Measurements from ENCODE around the gene PTPRCAP.
"Not testable (repeated sequence)": the region's sequence is repeated elsewhere in the genome, so short reads cannot be mapped to it uniquely, and the experiment has no call there.

The PTPRCAP gene, protein sequence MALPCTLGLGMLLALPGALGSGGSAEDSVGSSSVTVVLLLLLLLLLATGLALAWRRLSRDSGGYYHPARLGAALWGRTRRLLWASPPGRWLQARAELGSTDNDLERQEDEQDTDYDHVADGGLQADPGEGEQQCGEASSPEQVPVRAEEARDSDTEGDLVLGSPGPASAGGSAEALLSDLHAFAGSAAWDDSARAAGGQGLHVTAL

DNA sequence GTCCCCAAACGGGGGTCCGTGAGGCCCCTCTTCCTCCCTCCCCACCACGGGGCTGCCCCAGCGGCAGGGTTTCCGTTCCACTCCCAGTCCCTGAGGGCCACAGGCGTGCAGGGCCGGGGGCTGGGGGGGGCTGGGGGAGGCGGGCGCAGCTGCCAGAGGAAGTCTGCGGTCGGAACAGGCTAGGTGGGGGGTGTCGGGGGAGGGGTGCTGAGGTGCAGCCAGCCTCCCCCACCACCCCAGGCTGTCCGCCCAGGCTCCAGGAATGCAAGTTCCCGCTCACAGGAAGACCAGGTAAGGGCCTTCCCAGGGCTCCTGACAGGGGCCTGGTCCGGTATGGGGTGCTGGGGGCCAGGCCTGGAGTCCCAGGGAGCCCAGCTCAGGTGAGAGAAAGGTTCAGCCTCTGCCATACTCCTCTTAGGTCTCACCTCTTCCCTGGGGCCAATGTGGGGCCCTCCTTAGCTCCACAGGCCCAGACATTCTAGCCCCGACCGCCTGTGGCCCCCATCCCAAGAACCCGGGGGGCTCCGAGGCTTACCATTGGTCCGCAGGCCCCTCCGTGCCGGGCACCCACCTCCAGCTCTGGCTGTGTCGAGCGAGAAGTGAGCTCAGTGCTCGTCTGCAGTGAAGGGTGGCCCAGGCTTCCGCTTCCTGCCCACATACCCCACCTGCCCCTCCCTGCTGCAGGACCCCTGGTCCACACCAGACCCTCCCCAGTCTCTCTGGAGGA, at the start of gene PTPRCAP:
TSS of gene PTPRCAP (minus strand) at position 601 of the 727 bp plus-strand sequence. CDS start at position 538, 63 bp downstream.
- DNase-seq = peak; percentile 70

DNA sequence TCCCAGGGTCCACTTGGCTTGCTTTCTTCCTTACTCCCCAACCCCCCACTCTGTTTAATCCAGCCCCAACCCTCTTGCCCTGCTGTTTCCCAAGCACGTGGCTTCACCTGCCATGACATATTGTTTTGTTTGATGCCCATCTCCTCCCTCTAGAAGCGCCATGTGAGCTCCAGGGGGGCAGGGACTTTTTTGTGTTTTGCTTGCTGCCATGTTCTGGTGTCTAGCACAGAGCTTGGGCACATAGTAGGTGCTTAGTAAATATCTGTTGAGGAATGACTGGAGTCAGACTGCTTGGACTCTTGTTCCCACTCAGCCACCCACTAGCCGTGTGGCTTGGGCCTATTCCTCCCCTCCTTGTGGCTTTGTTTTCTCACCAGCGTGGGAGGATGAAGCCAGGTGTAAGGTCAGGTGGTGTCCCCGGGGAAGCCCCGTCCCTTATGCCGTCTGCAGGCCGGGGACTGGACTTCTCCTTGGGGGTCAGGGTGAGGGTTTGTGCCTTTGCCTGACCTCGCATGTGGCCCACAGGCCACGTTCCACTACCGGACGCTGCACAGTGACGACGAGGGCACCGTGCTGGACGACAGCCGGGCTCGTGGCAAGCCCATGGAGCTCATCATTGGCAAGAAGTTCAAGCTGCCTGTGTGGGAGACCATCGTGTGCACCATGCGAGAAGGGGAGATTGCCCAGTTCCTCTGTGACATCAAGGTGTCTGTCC, 49.2 kb upstream of the PTPRCAP start:
- no peak for DNase-seq

DNA sequence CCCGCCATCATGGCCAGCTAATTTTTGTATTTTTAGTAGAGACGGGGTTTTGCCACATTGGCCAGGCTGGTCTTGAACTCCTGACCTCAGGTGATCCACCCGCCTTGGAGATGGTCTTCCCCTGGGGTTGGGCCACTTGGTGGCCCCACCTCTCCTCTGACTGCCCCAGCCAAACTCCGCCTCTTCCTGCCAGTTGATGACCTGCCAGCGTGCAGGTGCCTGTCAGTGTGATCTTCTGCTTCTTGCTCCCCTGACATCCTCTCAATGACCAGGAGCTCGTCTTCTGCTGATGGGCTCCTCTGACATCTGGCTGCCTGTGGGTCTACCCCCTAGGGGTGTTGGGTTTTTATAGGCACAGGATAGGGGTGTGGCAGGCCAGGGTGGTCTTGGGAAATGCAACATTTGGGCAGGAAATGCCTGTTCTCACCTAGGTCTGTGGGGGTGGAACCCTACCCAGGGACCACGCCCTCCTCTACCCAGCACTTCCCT, 48.4 kb upstream of the PTPRCAP start:
- not testable (repeated sequence) for DNase-seq

DNA sequence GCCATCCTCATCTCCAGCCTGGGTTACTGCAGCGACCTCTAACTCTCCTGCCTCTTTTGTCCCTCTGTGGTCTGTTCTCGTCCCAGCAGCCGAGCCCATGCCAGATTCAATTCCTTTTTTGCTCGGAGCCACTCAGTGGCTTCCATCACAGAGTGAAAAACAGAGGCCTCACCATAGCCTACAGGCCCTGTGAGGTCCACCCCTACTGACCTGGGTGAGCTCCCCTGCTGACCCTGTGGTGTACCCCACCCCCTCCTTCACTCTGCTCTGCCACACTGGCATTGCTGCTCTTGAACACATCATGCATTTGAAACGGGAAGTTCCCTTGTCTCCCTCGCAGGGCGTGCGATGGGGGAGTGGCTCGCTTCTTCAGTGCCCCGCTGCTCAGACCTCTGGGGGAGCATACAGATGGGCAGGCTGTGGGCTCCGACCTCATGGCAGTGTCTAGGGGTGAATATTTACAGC, 47.4 kb upstream of the PTPRCAP start:
- DNase-seq = peak; percentile 70

DNA sequence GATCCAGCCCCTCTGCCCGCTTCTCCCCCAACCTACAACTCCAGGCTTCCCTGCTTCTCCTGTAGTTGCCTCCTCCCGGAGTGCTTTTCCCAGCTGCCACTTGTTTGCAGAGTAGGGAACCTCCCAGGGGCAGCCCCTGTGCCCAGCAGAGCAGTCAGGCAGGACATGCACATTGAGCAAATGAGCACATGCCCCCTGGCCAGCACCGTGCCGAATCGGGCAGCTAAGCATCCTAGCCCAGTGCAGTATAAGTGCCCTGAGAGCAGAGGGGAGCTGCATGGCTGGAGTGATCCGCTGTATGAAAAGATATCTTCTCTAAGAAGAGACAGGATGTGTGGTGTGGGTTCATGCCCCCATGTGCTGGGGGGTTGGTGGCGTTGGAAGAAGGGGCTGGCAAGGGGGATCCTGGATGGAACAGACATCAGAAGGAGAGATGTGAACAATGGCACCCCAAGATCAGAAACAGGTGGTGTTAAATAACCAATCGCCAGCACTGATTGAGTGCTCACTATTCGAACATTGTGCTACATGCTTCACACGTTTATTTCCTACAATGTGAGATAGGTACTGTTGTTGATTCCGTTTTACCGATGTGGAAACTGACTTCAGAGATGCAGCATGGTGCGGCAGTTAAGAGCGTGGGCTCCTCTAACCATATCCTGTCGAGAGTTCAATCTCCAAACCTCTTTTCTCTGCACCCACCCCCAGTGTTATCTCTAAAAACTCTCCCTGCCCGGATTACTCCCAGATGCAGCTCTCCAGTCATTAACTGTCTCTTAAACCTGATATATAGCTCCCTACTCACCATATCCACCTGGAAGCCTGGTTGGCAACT, 46.6 kb upstream of the PTPRCAP start:
- no peak for DNase-seq

DNA sequence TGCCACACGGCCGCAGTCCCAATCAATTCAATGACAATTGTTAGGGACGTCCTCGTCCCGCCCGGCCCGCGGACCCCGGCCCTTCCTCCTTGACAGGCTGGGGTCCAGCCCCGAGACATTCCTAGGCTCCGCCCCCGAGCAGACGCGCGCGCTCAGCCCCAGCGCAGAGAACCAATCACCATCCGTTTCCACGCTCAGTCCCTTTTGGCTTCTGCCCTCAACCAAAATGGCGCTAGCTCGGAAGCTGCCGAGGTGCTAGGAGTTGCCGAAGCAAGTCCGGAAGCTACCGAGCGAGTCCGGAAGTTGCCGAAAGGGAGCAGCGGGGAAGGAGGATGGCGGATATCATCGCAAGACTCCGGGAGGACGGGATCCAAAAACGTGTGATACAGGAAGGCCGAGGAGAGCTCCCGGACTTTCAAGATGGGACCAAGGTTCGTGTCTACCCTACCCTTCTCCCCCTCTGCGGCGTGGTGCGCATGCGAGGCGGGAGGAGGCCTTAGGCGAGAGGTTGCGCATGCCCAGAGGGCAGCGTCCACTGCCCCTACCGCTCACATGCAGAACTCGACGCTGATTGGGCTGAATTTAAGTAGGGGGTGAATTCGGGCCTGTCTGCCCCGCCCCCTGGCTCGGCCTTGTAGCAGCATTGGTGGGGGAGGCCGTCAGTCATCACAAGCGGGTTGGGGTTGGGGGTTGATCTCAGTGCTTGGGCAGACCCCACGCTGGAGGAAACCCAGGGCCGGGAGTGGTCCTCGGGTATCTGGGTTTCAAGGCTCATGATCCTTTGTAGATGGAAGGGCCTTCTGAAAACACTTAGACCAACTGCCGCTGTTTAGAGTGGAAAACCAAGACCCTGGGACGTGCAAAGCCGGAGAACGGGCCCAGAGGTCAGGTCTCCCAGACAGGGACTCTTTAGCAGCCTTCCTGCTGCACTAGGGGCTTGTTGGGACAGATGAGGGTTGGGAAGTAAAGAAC, 45.6 kb upstream of the PTPRCAP start, which contains the start of gene AIP:
TSS of gene AIP (plus strand) at position 200 of the 972 bp plus-strand sequence. CDS start at position 333, 133 bp downstream.
- DNase-seq = peak; percentile 98

DNA sequence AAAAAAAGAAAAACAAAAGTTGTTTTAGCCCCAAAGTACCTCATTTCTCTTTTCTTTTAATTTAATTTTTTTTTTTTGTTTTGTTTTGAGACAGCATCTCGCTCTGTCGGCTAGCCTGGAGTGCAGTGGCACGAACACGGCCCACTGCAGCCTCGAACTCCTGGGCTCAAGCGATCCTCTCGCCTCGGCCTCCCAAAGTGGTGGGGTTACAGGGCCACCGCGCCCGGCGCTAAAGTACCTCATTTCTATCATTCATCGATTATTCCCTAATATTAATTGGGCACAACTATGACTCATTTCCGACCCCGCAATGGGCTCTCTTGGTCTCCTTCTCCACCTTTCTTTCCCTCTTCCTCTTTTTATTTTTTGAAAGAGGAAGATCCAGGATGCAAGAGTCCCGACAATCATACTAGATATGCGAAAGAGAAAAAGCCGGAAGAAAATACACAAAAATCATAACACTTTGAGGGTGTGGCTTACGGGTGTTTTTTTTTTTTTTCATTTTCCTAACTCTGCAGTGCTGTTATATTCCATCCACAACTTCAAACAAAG, 44.9 kb upstream of the PTPRCAP start:
- DNase-seq = no peak

DNA sequence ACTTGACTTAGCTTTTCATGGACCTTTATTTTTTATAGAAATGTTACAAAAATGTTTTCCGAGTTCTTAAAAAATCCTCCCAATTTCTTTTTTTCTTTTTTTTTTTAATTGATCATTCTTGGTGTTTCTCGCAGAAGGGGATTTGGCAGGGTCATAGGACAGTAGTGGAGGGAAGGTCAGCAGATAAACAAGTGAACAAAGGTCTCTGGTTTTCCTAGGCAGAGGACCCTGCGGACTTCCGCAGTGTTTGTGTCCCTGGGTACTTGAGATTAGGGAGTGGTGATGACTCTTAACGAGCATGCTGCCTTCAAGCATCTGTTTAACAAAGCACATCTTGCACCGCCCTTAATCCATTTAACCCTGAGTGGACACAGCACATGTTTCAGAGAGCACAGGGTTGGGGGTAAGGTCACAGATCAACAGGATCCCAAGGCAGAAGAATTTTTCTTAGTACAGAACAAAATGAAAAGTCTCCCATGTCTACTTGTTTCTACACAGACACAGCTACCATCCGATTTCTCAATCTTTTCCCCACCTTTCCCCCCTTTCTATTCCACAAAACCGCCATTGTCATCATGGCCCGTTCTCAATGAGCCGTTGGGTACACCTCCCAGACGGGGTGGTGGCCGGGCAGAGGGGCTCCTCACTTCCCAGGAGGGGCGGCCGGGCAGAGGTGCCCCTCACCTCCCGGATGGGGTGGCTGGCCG, 40.0 kb upstream of the PTPRCAP start:
- DNase-seq = not testable (repeated sequence)

DNA sequence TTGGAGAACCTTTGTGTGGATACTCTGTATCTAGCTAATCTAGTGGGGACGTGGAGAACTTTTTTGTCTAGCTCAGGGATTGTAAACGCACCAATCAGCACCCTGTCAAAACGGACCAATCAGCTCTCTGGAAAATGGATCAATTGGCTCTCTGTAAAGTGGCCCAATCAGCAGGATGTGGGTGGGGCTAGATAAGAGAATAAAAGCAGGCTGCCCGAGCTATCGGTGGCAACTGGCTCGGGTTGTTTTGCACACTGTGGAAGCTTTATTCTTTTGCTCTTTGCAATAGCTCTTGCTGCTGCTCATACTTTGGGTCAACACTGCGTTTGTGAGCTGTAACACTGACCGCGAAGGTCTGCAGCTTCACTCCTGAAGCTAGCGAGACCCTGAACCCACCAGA, 39.2 kb upstream of the PTPRCAP start:
- DNase-seq = not testable (repeated sequence)

DNA sequence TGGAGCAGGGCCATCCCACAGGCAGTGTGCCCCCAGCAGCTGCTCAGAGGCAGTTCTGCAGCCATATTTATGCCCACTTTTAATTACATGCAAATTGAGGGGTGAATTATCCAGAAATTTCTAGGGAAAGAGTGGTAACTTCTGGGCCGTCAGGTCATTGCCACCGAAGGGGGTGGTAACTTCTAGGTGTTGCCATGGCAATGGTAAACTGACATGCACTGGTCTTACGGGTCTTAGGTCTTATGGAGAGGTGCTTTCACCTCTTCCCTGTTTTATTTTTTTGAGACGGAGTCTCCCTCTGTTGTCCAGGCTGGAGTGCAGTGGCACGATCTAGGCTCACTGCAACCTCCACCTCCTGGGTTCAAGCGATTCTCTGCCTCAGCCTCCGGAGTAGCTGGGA, 35.4 kb upstream of the PTPRCAP start:
- no peak for DNase-seq

DNA sequence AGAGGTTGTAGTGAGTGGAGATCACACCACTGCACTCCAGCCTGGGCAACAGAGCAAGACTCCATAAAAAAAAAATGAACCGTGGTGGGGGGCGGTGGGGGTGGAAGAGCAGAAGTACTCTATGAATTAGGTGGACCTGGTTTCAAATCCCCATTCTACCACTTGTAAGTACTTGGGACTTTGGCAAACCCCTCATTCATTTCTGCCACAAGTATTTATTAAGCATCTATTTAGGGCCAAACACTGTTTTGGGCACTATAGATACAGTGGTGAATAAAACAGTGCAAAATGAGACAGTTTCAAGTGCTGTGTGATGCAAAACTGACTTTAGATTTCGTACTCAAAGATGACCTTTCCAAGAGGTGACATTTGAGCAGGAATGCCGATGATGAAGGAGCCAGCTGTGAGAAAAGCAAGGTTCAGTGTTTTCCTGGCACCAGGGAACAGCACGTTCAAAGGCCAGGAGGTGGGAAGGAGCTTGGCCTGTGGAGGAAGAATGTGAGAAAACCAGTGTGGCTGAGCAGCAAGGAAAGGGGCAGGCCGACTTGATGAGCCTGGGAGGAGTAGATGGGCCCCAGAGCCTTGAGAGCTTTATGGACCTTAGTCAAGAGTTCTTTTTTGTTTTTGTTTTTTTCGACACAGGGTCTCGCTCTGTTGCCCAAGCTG, 33.0 kb upstream of the PTPRCAP start:
- DNase-seq = no peak

DNA sequence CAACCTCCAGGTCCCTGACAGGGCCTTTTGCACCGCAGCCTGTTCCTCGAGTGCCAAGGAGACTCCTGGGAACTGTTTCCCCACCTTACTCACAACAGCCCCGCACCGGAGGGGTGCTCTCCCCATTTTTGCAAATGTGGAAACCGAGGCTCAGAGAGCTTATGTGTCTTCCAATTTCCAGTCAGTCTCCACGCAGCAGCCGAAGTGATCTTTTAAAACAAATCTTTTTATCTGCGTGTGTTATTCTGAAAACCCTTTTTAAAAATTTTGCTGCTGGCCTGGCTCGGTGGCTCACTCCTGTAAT, 32.0 kb upstream of the PTPRCAP start:
- no peak for DNase-seq

DNA sequence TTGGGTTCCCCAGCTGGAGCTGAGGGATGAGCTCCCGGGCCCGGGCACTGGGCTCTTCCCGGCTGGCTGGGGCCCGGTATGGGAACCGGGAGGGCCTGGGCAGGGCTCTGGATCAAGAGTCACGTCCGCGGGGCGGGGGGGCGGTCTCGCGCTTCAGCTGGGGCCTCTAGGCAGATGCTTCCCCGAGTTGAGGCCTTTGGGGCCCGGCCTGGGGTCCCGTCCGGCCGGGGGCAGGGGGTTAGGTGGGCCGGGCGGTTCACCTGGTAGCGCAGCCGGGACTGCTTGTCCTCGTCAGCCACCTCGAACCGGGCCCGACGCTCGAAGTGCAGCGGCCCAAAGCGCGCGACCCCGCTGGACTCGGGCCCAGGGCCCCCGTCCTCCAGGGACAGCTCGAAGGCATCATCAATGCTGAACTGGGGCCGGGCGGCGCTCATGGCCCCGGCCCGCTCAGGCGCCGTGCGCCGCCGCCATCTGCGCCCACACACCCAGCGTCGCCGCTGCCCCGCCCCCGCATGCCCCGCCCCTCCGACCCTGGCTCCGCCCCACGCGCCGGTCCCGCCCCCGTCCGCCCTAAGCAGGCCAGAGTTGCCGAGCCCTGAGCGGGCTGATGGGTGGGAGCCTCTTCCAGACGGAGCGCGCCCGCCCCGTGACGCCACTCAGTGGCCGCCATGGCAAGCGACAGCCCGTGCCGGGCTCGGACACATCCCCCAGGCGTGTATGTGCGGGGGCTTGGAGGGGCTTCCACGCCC, 31.5 kb upstream of the PTPRCAP start, which contains the start of gene TMEM134:
TSS of gene TMEM134 (minus strand) at position 493 of the 749 bp plus-strand sequence. CDS start at position 434, 59 bp downstream.
- peak; percentile 91 for DNase-seq

DNA sequence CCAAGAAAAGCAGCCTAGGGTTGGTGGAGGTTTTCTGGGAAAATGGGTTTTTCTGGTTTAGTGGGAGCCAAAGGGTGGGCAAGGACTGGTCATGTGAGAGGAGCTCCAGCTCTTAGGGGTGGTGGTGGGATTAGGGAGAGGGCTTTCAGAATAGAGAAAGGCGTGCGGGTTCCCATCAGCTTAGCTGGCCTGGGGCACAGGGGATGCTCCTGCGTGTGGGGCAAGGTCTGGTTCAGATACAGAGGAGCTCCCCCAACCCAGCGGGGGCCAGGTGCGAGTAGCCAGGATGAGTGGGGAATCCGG, 30.9 kb upstream of the PTPRCAP start:
- DNase-seq = no peak

DNA sequence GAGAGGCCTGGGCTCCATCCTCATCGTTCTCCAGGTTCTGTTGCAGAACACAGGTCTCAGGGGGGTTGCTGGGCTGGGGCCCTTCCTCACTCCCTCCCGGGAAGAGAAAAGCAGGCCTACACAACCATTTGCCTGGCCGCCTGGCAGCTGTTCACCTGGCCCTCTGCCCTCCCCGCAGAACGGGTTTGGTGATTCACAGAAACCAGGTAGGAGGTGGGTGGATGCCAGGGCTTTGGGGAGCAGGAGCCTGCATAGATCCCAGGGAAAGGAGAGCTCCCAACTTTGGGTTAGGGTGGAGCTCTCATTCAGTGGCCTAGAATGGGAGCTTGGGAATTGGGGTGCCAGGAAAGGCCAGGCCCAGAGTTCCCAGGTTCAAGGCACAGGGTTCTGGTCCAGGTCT, 30.6 kb upstream of the PTPRCAP start:
- no peak for DNase-seq

DNA sequence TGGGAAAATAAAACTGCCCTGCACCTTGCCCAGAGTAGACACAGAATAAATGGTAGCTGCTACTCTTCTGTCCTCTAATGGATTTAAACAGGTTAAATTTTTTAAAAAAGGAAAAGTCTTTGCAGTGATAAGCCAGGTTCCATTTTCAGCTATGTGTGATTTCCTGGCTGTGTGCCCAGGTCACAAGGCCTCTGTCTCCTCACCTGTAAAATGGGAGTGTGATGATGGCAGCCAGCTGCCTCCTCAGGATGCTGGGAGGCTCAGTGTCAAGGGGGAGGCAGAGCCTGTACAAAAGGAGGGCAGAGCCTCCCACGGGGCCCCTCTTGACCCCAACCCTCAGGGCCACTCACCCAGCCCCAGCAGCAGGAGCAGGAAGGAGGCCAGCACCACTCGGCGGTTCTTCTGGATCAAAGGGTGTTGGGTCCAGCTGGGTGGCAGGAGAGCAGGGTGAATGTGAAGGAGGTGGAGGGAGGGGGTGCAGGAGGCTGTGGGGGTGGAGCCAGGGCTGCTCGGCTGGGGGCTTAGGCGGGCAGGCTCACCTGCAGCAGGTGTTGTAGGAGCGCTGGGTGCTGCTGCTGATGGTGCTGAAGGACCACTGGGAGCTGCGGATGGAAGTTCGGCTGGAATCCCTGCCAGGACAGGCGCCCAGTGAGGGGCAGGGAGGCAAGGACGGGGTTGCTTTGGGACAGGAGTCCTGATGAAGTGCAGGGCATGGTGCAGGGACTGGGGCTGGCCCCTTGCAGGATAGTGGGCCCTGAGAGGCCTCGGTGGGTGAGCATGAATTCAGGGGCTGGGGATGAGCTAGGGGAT, 29.7 kb upstream of the PTPRCAP start:
- DNase-seq = no peak

DNA sequence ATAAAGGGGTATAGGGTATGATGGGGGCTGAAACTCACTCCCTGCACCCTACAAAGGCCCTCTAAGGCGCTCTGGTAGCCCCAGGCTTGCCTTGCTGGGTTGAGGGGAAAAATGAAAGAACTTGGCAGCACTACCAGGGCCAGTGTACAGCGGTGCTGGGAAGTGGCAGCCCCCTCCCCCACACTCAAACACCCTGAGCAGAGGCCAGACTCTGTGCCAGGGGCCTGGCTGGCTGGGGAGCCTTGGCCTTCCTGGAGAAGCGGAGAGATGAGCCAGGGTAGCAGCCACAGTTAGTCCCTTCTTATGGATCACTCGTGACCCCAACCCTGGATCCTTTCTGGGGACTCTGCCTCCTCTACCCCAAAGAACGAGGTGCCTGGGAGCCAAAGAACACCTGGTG, 28.9 kb upstream of the PTPRCAP start:
- no peak for DNase-seq

DNA sequence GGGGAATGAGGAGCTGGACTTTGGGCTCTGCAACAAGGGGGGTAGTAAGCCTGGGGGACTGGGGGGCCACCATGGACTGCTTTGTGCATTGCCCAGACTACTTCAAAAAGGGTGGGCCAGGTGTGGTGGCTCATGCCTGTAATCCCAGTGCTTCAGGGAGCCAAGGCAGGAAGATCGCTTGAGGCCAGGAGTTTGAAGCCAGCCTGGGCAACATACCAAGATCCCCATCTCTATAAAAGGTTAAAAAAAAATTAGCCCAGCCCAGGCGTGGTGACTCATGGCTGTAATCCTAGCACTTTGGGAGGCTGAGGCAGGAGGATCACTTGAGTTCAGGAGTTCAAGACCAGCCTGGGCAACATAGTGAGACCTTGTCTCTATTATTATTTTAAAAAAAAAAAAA, 28.0 kb upstream of the PTPRCAP start:
- DNase-seq = not testable (repeated sequence)

DNA sequence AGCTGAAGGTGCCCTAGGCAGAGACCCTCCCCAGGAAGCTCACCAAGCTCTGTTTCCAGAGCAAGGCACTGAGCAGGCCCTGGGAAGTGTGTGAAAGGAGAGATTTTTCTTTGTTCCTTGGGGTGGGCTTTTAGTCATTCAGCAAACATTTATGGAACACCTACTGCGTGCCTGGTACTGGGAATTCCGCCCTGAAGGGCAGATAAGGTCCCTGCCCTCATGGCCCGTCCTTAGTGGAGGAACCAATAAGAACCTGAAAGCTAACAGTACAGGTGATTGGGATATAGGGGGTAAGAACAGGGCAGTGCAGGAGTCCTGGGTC, 27.7 kb upstream of the PTPRCAP start:
- DNase-seq = no peak
